ENCODE measurements around the gene EIF4E1B.

The EIF4E1B gene

DNA sequence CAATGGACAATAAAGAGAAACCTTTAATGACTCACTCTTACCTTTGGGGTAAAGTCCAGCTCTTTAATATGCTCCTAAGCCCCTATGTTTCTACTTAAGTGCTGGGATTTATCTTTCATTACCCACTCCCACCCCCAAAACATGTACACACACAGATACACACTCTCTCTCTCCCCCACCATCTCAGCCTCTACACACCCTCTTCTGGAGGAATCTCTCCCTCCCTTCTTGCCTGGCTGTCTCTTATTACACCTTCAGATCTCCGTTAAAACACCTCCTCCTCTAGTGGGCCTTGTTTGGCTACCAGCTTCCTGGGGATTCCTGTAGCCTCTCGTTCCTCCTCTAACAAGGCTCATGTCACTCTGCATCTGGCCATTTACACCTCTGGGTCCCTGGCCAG, 27.4 kb upstream of the EIF4E1B start:
- FAIRE-seq: no peak
- DNase-seq (ENCODE audit: low spot score): no peak

DNA sequence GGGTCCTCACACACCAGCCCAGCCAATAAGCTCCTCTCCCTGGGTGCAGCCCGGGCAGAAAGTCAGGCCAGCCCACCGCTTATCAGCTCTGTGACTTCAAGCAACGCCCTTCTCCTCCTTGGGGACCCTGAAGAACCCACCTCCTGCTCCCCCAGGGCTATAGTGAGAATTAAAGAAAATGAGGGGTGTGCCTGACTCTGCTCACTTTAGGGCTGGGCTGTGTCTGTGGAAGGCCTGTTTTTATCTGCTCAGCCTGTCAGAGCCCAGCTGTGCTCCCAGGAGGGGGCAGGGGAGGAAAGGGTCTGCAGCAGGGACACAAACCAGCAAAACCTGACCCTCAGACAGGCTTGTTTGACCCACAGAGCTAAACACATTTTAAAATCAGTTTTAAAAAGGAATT, 24.4 kb upstream of the EIF4E1B start:
- DNase-seq (ENCODE audit: low spot score) (no peak), FAIRE-seq (no peak)

DNA sequence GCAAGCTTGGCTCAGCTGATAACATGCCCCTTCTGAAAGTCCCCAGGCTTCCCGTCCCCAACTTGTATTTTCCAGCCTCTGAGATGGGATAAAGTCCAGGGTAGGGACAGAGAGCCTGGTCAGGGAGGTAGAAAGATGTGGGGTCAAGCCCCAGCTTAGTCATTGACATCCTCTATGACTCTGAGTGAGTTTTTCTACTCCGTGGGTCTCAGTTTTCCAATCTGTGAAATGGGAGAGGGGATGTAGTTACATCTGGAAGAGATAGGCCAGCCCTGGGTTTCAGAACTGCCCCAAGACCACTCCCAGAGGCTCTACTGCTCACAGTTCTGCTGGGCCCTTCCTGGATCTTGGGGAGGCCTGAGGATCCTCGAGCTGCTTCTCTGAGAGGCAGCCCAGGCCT, 23.6 kb upstream of the EIF4E1B start:
- no peak for DNase-seq (ENCODE audit: low spot score)
- FAIRE-seq: no peak

DNA sequence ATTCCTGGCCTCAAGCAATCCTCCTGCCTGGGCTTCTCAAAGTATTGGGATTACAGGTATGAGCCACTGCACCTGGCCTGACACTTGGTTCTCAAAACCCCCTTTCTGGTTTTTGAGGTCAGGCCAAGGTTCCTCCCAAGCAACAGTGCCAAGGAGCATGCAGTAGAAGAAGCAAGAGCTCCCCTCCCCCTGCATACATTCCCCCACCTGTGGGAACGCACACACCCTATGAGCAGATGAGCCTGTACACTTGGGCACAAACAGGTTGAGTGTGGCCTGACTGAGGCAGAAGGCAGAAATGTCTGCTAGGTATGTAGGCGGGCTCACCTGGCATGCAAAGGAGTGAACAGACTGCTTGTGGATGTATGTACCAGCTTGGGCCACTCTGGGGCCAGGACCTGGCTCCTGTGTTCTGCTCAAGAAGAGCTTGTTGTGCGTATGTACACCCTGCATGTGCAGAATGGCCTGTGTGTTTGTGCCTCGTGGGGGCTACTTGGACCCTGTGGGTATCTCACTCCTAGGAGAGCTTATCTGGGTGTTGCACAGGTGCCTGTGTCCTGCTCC, 22.3 kb upstream of the EIF4E1B start:
- FAIRE-seq (no peak), DNase-seq (ENCODE audit: low spot score) (no peak)

DNA sequence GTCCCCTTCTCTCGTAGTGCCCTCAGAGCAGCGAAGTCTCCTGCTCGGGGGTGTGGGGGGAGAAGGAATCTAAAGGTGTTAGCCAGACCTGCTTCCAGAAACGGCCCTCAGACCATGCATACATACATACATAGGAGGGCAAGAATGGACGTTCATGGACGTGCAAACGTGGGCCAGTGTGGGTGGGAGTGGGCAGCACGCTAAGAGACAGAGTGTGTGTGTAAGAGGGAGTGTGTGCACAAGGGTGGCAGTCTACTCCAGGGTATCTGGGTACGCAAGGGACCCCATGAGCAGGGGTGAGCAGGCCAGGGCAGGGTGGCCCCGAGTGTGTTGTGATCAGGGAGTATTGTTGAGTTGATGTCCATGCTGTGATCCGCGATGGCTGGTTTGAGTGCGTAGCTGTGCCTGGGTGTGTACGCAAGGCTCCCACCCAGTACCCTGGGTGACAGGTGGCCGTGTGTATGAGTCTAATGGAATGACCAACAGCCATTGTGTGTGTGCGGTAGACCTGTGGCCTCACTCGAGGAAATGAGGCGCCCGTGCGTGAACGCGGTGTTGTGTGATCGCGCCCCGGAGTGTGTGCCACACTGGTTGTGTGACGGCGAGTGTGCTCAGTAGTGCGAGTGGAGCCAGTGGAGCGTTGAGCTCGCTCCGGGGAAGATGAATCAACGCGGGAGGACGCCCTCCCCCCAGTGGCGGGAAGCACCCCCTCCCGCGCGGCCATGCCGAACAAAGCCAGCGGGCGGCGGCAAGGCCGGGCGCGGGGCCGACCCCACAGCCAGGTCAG, 21.3 kb upstream of the EIF4E1B start:
- FAIRE-seq: no peak
- peak; percentile 67 for DNase-seq (ENCODE audit: low spot score)

DNA sequence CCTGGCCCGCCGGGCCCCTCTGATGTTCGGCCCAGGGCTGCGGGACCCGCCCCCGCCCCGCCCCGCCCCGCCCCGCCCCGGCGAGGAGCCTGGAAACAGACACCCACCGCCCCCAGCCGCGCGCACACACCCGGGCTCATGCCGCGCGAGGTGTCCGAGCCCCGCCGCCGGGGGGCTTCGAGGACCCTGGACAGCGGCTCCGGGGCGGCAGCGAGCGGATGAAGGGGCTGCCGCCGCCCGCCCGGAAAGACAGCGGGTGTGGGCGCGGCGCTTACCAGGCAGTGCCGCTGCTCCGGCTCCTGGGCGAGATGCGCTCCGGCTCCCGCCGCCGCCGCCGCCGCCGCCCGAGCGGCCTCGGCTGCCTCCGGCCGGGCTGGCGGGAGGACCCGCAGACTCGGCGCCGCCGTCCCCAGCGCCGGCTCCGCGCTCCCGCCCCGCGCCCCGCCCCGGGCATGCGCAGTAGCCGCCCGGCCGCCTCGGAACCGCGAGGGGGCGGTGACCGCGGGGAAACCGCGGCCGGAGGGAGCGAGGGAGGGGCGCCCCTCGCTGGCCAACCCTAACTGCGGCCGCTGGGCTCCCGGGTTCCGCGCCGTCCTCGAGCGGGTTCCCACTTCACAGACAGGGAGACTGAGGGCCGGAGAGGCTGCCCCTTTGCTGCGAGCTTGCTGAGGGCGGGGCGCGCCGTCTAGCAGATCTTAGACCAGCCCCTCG, 20.6 kb upstream of the EIF4E1B start, which contains the start of gene GPRIN1:
Gene GPRIN1 (minus strand): TSS at position 433 of the 711 bp plus-strand sequence. CDS start 10,322 bp downstream, outside the sequence.
- no peak for FAIRE-seq
- DNase-seq (ENCODE audit: low spot score): peak; percentile 20

DNA sequence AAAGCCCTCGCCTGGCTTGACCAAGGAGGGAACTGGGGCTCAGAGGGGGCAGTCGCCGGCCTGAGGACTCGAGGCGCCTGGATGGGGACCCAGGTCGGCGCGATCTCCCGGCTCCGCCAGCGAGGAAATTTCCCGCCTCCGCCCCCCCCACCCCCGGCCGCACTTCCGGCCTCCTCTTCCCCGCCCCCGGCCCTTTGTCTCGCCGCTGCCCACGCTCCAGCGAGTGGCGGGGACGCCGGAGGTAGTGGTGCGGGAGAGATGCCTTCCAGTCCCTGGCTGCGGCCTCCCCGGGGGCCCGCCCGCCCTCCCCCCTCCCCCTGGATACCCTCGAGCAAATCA, 20.1 kb upstream of the EIF4E1B start:
- FAIRE-seq (no peak), DNase-seq (ENCODE audit: low spot score) (no peak)

DNA sequence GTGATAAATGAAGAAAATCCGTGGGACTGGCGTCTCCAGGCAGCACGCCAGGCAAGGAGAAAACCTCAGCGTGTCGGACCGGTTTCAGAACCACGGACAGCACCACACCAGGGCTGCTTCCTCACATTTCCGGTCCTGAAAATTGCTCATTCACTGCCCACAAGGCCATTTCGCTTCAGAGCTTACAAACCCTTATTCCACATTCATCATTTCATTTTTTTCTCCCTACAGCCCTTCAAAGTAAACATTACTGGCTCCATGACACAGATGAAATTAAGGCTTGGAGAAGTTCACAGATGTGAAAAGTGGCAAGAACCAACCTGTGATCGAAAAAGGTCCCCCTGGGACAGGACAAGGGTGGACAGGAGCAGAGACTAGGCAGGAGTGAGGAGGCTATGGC, 19.0 kb upstream of the EIF4E1B start:
- no peak for FAIRE-seq
- DNase-seq (ENCODE audit: low spot score): peak; percentile 63

DNA sequence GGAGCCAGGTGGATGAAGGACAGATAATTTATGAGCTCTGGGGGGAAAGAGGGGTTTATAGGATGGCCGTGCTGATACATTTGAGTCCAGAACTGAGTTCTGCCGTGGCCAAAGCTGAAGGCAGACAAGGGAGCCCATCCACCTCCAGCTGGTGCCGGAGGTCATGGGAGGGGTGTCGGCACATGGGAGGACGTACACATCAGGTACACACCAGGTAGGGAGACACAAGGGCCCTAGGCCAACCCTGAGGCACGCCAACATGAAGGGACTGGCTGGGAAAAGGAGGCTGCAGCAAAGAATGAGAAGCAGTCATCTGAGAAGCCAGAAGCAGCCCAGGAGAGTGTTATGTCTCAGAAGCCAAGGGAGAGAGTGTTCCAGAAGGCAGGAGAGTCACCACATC, 18.5 kb upstream of the EIF4E1B start:
- no peak for FAIRE-seq
- DNase-seq (ENCODE audit: low spot score): no peak

DNA sequence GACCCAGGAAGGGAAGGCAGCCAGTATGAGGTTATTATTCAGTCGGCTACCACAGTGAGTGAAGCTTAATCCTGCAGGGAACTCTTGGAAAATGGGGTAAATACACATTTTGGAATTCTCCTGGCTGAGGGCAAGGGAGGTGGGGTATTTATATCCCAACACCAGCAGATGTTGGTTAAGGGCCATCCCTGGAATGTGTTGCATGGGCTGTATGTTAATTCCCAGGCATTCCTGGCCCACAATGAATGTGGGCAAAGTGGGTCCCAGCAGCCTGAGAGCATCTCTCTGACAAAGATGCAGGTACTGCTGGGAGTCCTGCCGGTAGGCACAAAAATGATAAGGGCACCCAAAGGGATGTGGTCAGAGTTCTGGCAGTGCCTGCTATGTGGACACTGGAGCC, 17.6 kb upstream of the EIF4E1B start:
- no peak for FAIRE-seq
- DNase-seq (ENCODE audit: low spot score): no peak

DNA sequence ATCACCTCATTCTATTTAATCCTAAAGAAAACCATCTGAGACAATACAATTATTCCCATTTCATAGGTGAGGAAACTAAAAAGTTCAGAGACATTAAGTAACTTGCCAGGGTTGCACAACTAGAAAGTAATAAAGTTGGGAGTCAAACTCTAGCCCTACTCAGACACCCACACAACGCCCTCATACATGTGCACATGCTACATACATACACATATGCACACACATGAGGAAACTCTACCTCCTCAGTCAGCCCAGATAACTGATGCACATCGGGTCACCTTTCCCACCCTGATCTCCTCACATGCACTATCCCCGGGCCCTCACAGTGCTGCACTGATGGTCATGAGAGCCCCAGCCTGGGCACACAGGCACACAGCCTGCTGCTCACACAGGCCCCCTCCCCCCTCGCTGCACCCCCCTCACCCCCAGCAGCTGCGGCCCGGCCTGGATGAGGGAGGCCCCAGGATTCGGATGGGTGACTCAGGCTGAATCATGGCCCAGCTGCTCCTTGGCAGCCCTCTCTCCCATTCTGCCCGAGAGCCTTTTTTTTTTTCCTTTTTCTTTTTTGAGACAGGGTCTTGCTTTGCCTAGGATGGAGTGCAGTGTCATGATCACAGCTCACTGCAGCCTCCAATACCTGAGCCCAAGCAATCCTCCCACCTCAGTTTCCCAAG, 15.5 kb upstream of the EIF4E1B start:
- DNase-seq (ENCODE audit: low spot score) (no peak), FAIRE-seq (no peak)

DNA sequence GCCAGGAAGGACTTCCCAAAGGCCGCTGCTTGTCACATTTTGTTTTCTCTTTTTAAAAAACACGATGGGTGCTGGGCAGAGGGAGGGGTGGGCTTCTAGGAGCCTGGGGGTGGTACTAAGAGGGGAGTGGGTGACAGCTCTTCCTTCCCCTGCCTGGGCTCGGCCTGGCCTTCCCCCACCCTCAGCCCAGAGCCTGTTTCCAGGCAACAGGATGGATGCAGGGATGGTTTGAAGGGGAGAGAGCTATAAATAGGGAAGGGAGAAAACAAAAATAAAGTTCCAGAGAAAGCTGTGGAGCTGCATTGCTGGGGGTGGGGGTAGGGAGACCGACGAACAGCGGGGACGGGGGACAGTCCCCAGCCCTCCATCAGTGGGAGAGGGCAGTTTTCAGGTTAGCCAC, 14.0 kb upstream of the EIF4E1B start:
- DNase-seq (ENCODE audit: low spot score) (no peak), FAIRE-seq (no peak)

DNA sequence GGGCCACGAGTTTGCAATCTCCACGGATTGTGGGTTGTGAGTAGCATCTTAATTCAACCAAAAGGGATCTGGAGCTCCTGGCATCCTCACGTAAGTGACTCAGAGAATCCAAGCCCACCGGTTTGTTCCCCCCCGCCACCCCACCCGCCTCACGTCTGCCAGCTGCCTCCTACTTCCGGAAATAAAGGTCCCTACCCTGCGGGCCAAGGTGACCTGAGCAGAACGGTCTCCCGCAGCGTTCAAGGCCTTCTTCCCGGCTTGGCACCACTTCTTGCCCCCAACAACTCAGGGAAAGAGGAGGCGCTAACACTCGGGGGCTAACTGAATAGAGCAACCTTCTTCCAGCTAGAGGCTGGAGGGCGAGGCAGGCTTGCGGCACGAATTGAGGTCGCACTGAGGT, 11.7 kb upstream of the EIF4E1B start:
- DNase-seq (ENCODE audit: low spot score) (no peak), FAIRE-seq (no peak)

DNA sequence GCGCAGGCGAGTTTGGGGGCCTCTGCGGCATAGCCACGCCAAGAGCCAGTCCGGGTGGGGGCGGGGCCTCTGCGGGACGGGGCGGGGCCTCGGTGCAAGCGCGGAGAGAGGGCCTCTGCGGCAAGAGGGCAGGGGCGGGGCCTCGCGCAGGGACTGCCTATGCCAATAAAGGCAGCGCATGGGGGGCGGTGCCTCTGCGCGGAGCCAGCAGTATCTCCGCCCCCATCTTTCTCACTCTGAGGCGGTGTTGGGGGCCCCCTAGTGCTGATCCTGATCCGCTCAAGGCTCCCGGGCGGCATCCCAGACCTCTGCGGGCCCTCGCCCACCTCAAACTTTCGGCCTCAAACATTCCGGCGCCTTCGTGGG, 11.3 kb upstream of the EIF4E1B start:
- FAIRE-seq (no peak), DNase-seq (ENCODE audit: low spot score) (no peak)

DNA sequence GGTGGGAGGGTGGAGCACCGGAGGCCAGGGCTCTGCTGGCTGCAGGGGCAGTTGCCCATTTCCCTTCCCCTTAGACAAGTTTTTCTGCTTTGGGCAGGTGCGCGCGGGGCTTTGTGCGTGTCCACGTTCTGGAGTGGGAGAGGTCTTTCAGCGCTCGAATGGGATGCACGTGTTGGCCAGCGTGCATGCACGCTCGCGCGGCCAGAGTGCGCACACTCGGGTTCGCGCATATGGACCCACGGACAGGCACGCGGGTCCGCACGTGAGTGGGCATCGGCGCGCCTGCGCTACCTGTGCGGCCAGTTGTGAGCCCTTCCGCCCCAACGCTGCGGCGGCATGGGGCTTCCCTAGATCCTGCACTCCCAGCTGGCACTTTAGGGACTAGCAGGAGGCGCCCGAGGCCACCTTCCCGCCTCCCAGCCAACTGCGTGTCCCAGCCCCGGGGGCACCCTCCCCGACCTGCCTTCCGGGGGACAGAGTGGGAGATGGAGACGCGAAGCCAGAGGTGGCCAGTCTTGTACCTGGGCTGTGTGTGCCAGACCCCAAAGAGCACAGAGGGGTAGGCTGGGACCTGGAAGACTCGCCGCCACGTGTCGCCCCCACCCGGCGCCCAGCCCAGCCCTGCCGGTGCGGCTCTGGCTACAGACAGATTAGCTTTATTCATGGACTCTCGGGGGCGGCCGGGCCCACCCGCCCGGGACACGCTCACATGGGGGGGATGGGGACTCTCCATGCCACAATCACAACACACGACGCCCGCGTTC, 10.7 kb upstream of the EIF4E1B start:
- FAIRE-seq (no peak), DNase-seq (ENCODE audit: low spot score) (no peak)

DNA sequence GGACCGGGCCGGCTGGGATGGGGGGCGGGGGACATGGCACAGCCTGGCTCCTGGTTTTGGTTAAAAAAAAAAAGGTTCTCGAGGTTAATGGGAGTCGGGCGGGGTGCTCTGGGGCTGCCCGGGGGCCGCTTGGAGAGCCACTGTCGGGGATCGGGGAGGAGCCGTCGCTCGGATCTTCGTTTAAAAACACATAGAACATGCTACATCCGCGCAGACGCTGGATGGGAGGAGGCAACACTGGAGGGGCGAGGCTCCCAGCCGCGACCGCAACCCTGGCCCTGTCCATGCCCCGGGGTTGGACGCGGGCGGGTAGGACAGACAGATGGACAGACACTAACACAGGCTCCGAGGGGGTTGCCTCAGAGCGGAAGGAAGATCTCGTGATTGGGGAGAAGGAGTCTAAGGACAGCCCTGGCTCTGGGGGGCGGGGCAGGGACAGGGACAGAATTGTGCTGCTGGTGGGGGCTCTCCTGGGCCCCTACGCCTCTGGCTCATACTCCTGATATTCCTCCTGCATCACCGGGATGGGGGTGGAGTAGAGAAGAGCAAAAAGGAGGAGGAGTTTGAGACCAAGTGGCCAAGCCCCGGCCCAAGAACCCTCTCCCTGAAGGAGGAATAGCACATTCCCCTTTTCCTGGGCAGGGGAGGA, 10.0 kb upstream of the EIF4E1B start:
- DNase-seq (ENCODE audit: low spot score) (no peak), FAIRE-seq (no peak)

DNA sequence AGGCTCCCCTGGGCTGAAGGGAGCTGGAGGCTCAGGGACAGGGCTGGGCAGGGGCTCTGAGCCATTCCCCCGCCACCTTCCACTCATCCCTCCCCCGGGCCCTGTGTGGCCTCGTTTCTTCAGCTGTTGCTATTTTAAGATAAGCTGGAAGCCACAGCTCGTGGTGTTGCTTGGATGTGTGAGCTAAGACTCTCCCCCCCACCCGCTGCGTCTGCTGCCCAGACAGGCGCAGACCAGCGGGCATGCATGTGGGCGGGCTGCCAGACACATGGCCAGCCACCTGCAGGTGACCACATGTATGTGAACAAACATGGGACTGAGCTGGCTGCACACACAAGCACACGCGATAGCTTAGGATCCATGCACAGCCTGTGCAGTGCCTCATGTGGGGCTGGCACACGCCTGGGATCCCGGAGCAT, 8.8 kb upstream of the EIF4E1B start:
- no peak for FAIRE-seq
- DNase-seq (ENCODE audit: low spot score): no peak

DNA sequence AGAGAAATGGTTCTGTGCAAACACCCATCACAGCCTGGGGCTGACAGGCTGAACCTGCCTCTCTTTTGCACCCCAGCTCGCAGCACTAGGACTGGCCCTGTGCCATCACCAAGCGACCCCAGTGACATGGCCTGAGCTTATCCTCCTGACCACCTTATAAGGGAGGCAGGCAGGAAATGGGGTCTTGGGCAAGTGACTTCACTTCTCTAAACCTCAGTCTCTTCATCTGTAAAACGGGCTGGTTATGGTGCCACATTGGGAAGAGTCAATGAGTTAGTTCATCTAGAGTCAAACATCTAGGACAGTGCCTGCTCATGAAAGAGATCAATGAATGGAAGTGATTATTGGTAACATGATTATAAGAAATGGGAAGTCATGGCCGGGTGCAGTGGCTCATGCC, 6.3 kb upstream of the EIF4E1B start:
- DNase-seq (ENCODE audit: low spot score): no peak
- FAIRE-seq: no peak

DNA sequence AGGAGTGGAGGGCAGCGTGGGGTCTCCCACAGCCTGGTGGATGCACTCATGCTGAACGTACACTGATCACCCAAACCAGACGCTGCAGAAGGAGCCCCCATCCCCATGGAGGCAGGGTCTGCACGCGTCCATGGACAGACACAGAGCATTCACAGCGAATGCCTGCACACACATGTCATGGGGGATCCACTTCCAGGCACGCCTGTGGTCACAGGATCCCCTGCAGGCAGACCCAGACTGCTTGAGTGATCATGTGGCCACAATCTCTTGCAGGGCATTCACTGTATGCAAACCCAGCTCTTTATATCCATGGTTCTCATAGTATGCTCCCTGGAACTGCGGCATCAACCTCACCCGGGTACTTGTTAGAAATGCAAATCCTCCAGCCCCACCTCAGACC, 5.5 kb upstream of the EIF4E1B start:
- no peak for FAIRE-seq

DNA sequence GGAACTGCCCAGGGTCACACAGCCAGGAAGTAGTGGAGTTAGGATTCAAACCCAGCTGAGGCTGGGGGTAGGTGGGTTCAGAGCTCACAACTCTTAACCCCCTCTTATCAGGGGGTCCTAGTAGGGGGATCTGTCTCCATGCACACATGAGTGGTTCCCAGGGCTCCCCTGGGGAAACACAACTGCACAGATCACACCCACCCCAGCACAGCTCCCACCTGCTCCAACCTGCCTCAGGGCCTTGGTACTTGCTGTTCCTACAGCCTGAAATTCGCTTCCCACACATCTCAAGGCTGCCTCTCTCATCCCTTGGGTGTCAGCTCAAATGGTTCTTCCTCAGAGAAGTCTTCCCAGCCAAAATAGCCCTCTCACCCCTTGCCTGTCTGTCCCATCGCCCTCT, 5.0 kb upstream of the EIF4E1B start:
- FAIRE-seq (no peak), DNase-seq (ENCODE audit: low spot score) (no peak)

More for the DNA sequence above, 5.5 kb upstream of the EIF4E1B start:
- no peak for DNase-seq (ENCODE audit: low spot score)

Measured in RCC 7860 (cell line).